Measurements from ENCODE around the gene ZNF275.

DNA sequence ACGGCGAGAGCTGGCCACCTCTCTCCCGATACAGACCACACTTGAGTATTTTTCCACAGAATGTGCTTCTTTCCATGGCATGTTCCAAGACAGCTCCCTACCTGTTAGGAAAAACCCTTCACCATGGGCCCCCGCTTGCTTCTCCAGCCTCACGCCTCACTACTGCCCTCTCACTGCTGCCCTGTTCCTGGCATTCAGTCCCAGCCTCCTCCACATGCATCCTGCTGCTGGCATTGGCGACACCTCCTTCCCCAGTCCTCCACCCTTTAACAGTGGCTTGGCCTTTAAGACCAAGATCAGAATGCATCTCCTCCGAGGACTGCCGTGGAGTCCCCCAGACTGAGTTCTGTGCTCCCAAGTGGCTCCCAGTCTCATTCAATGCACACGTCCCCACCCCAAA lies 23.1 kb upstream of the ZNF275 start:
- TF ChIP-seq POLR2A (IDR thresholded peaks at IDR 0.05), result no peak
- TF ChIP-seq, protein P1, sequence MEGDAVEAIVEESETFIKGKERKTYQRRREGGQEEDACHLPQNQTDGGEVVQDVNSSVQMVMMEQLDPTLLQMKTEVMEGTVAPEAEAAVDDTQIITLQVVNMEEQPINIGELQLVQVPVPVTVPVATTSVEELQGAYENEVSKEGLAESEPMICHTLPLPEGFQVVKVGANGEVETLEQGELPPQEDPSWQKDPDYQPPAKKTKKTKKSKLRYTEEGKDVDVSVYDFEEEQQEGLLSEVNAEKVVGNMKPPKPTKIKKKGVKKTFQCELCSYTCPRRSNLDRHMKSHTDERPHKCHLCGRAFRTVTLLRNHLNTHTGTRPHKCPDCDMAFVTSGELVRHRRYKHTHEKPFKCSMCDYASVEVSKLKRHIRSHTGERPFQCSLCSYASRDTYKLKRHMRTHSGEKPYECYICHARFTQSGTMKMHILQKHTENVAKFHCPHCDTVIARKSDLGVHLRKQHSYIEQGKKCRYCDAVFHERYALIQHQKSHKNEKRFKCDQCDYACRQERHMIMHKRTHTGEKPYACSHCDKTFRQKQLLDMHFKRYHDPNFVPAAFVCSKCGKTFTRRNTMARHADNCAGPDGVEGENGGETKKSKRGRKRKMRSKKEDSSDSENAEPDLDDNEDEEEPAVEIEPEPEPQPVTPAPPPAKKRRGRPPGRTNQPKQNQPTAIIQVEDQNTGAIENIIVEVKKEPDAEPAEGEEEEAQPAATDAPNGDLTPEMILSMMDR (IDR thresholded peaks at IDR 0.05), result peak in 1 of 6 experiments; percentile 24
